ENCODE results near the gene RALGPS1.

Gene RALGPS1

GRCh38 chr9:127124111-127124531 is 209.5 kb downstream of the RALGPS1 start:
- no peaks in the 10 kb centered on the region for H3F3A ChIP-seq (ENCODE audit: control insufficient read depth, insufficient read depth)
- peaks cover 16% of the 10 kb centered on the region for H3K27me3 ChIP-seq (ENCODE audit: control insufficient read depth, low read length)
- TF ChIP-seq EZH2phosphoT487 (IDR thresholded peaks at IDR 0.05; ENCODE audit: borderline replicate concordance, low read length), result no peak
- no peak for TF ChIP-seq CTCF (IDR thresholded peaks at IDR 0.05; ENCODE audit: low read depth, low read length, poor library complexity, severe bottlenecking)
- 0 out of 2 replicates have a peak, but pooled peaks cover 5% of the 10 kb centered on the region for H4K20me1 ChIP-seq (ENCODE audit: control insufficient read depth, insufficient read depth, low read depth, low read length)
- H3K4me1 ChIP-seq (ENCODE audit: control insufficient read depth, low read length), result peaks cover 21% of the 10 kb centered on the region
- H3K36me3 ChIP-seq (ENCODE audit: control insufficient read depth, low read length), result no peaks in the 10 kb centered on the region
- no peaks in the 10 kb centered on the region for H3K79me2 ChIP-seq (ENCODE audit: control insufficient read depth, low read length)
- H3K27ac ChIP-seq (ENCODE audit: low read depth, low read length), result no peak overlapping the region
- no peak overlapping the region for H3K4me3 ChIP-seq (ENCODE audit: low read length)
- no peaks in the 10 kb centered on the region for H3K9me2 ChIP-seq (replicated peaks; ENCODE audit: control insufficient read depth, low read length)
- H3K9me3 ChIP-seq (ENCODE audit: control insufficient read depth, insufficient read depth, low read length), result no peaks in the 10 kb centered on the region
- H3K4me2 ChIP-seq (ENCODE audit: low read length), result no peak overlapping the region

GRCh38 chr9:127124792-127125191 is 210.2 kb downstream of the RALGPS1 start:
- Histone ChIP-seq H4K20me1 (ENCODE audit: control insufficient read depth, insufficient read depth, low read depth, low read length) (0 out of 2 replicates have a peak, but pooled peaks cover 5% of the 10 kb centered on the region), H3K4me1 (ENCODE audit: control insufficient read depth, low read length) (peaks cover 21% of the 10 kb centered on the region), H3K9me3 (ENCODE audit: control insufficient read depth, insufficient read depth, low read length) (no peaks in the 10 kb centered on the region), H3K36me3 (ENCODE audit: control insufficient read depth, low read length) (no peaks in the 10 kb centered on the region), H3K27me3 (ENCODE audit: control insufficient read depth, low read length) (peaks cover 16% of the 10 kb centered on the region), H3K4me3 (ENCODE audit: low read length) (no peak overlapping the region), H3F3A (ENCODE audit: control insufficient read depth, insufficient read depth) (no peaks in the 10 kb centered on the region), H3K27ac (ENCODE audit: low read depth, low read length) (no peak overlapping the region), H3K4me2 (ENCODE audit: low read length) (no peak overlapping the region), H3K79me2 (ENCODE audit: control insufficient read depth, low read length) (no peaks in the 10 kb centered on the region), H3K9me2 (replicated peaks; ENCODE audit: control insufficient read depth, low read length) (no peaks in the 10 kb centered on the region)
- TF ChIP-seq EZH2phosphoT487 (IDR thresholded peaks at IDR 0.05; ENCODE audit: borderline replicate concordance, low read length), result no peak
- TF ChIP-seq CTCF (IDR thresholded peaks at IDR 0.05; ENCODE audit: low read depth, low read length, poor library complexity, severe bottlenecking), result no peak

GRCh38 chr9:127126971-127127370 is 212.4 kb downstream of the RALGPS1 start:
- Histone ChIP-seq H3K9me3 (ENCODE audit: control insufficient read depth, insufficient read depth, low read length) (no peaks in the 10 kb centered on the region), H3K79me2 (ENCODE audit: control insufficient read depth, low read length) (no peaks in the 10 kb centered on the region), H3K27me3 (ENCODE audit: control insufficient read depth, low read length) (peaks cover 16% of the 10 kb centered on the region), H3K4me1 (ENCODE audit: control insufficient read depth, low read length) (peaks cover 21% of the 10 kb centered on the region), H3K27ac (ENCODE audit: low read depth, low read length) (no peak overlapping the region), H3K4me2 (ENCODE audit: low read length) (no peak overlapping the region), H3K4me3 (ENCODE audit: low read length) (no peak overlapping the region), H3F3A (ENCODE audit: control insufficient read depth, insufficient read depth) (no peaks in the 10 kb centered on the region), H3K9me2 (replicated peaks; ENCODE audit: control insufficient read depth, low read length) (no peaks in the 10 kb centered on the region), H3K36me3 (ENCODE audit: control insufficient read depth, low read length) (no peaks in the 10 kb centered on the region), H4K20me1 (ENCODE audit: control insufficient read depth, insufficient read depth, low read depth, low read length) (0 out of 2 replicates have a peak, but pooled peaks cover 5% of the 10 kb centered on the region)
- TF ChIP-seq CTCF (IDR thresholded peaks at IDR 0.05; ENCODE audit: low read depth, low read length, poor library complexity, severe bottlenecking), result no peak

Data from DOHH2 (cell line).